HepG2 (cell line): ENCODE data around the gene THY1. TPM values are rescaled to one million over a fixed set of nuclear protein-coding genes. Genes with fewer than 3 reads are reported as not detected.
A peak's percentile ranks its signal among the peaks of the same experiment; 100 is the strongest.

ENCODE experiments used
- CTCF ChIP-seq: sonication (generic); formaldehyde crosslinking; IDR thresholded peaks from 2 replicates; pipeline ENCODE4 v1.5.0; 2020; ENCODE audit warnings: mild to moderate bottlenecking, missing genetic modification reagents, moderate library complexity
- DR1 ChIP-seq: sonication (generic); formaldehyde crosslinking; IDR thresholded peaks from 2 replicates; pipeline ENCODE4 v1.8.0; 2021; ENCODE audit warnings: mild to moderate bottlenecking, missing genetic modification reagents, inconsistent platforms
- FOXK1 ChIP-seq: sonication (generic); formaldehyde crosslinking; IDR thresholded peaks from 2 replicates; pipeline ENCODE4 v1.4.0; 2020; ENCODE audit warnings: low read depth, missing genetic modification reagents, borderline replicate concordance
- GFI1 ChIP-seq: sonication (generic); formaldehyde crosslinking; IDR thresholded peaks from 2 replicates; pipeline ENCODE4 v1.5.0; 2020; ENCODE audit warnings: missing genetic modification reagents, mild to moderate bottlenecking, borderline replicate concordance
- GZF1 ChIP-seq: sonication (generic); formaldehyde crosslinking; IDR thresholded peaks from 2 replicates; pipeline ENCODE4 v1.5.1; 2020; ENCODE audit warnings: mild to moderate bottlenecking, missing genetic modification reagents
- HOMEZ ChIP-seq: IDR thresholded peaks from 2 replicates; pipeline ENCODE4 v1.6.1; 2016; ENCODE audit warnings: low read depth
- IRF2 ChIP-seq: IDR thresholded peaks from 2 replicates; pipeline ENCODE4 v1.6.1; 2018; ENCODE audit warnings: missing genetic modification reagents, missing compliant biosample characterization
- KDM3A ChIP-seq: IDR thresholded peaks from 2 replicates; pipeline ENCODE4 v1.6.1; 2018; ENCODE audit warnings: low read depth, missing compliant biosample characterization
- KDM5A ChIP-seq: fragments of 200-600 bp; sonication (generic); IDR thresholded peaks from 2 replicates; pipeline ENCODE4 v1.7.0; 2018; ENCODE audit warnings: antibody characterized with exemption, mild to moderate bottlenecking, low read length, borderline replicate concordance
- MXD1 ChIP-seq: sonication (generic); formaldehyde crosslinking; IDR thresholded peaks from 2 replicates; pipeline ENCODE4 v1.4.0; 2020; ENCODE audit warnings: mild to moderate bottlenecking, missing genetic modification reagents
- MYC ChIP-seq: sonication (generic); formaldehyde crosslinking; IDR thresholded peaks from 2 replicates; pipeline ENCODE4 v1.9.0; 2021; ENCODE audit warnings: missing genetic modification reagents, borderline replicate concordance
- NFKB2 ChIP-seq: sonication (generic); formaldehyde crosslinking; IDR thresholded peaks from 2 replicates; pipeline ENCODE4 v1.4.0; 2020; ENCODE audit warnings: missing genetic modification reagents, borderline replicate concordance
- PATZ1 ChIP-seq: sonication (generic); formaldehyde crosslinking; IDR thresholded peaks from 2 replicates; pipeline ENCODE4 v1.4.0; 2020; ENCODE audit warnings: missing genetic modification reagents
- RBM22 ChIP-seq: fragments of 200-400 bp; formaldehyde crosslinking; optimal IDR thresholded peaks from 2 replicates; pipeline ENCODE3; 2017; ENCODE audit warnings: mild to moderate bottlenecking, low read length, moderate library complexity
- ZBTB21 ChIP-seq: sonication (generic); formaldehyde crosslinking; IDR thresholded peaks from 2 replicates; pipeline ENCODE4 v1.4.0; 2020; ENCODE audit warnings: missing genetic modification reagents
- ZBTB42 ChIP-seq: sonication (generic); formaldehyde crosslinking; IDR thresholded peaks from 2 replicates; pipeline ENCODE4 v1.5.0; 2020; ENCODE audit warnings: mild to moderate bottlenecking, missing genetic modification reagents
- ZNF383 ChIP-seq: sonication (generic); formaldehyde crosslinking; IDR thresholded peaks from 2 replicates; pipeline ENCODE4 v1.4.0; 2020; ENCODE audit warnings: missing genetic modification reagents, mild to moderate bottlenecking, borderline replicate concordance
- ZNF572 ChIP-seq: sonication (generic); formaldehyde crosslinking; IDR thresholded peaks from 2 replicates; pipeline ENCODE4 v1.5.1; 2020; ENCODE audit warnings: mild to moderate bottlenecking, missing genetic modification reagents
- ZNF652 ChIP-seq: IDR thresholded peaks from 2 replicates; pipeline ENCODE4 v1.6.1; 2016; ENCODE audit warnings: low read depth, borderline replicate concordance
- polyA plus RNA-seq, 8 experiments: library from polyadenylated mRNA; depleted of rRNA in 3 of 8; stranded (reverse) in 7 of 8; unstranded in 1 of 8; fragments of >200 nt; fragmentation: Illumina TruSeq in 4 of 8; extraction: Trizol in 4 of 8; gene quantifications; 2 replicates each; pipeline versions ENCODE4 v1.2.1 to v1.2.3, GENCODE V29; 2011 to 2016; ENCODE audit warnings: low read depth in 4 of 8, missing spikeins in 1 of 8, mixed read lengths in 1 of 8; ENCODE audit not compliant: insufficient read depth in 1 of 8
- total RNA-seq, 5 experiments: library from RNA; depleted of rRNA; stranded (reverse); fragments of >200 nt; fragmentation: Illumina TruSeq; extraction: Trizol; gene quantifications; 2 replicates each; pipeline ENCODE4 v1.2.3, GENCODE V29; 2016; ENCODE audit warnings: low read depth in 1 of 5

THY1 gene
- total and polyA plus RNA-seq, 2 of the 13 experiments (the other 11 are each of a cell fraction or from before 2014, with no cell fraction given): not detected

- TF ChIP-seq ZBTB21 (CRISPR knock-in tag): peak; percentile 93
- no peak for TF ChIP-seq KDM5A
- TF ChIP-seq ZNF383 (CRISPR knock-in tag): no peak
- TF ChIP-seq RBM22: no peak
- TF ChIP-seq ZNF572 (CRISPR knock-in tag): peak; percentile 85; the same call in 1 of the 2 replicates
- peak; percentile 84 for TF ChIP-seq HOMEZ (CRISPR knock-in tag)
- peak; percentile 76; the same call in 1 of the 2 replicates for TF ChIP-seq GFI1 (CRISPR knock-in tag)
- no peak for TF ChIP-seq ZBTB42 (CRISPR knock-in tag)
- peak; percentile 97 for TF ChIP-seq FOXK1 (CRISPR knock-in tag)
- peak; percentile 95 for TF ChIP-seq PATZ1 (CRISPR knock-in tag)
- peak; percentile 99 for TF ChIP-seq CTCF
- peak; percentile 66; the same call in 1 of the 2 replicates for TF ChIP-seq KDM3A (CRISPR knock-in tag)
- peak; percentile 99 for TF ChIP-seq MXD1
- TF ChIP-seq DR1 (CRISPR knock-in tag): peak; percentile 35
- TF ChIP-seq IRF2 (CRISPR knock-in tag): peak; percentile 85
- peak; percentile 70; the same call in 1 of the 2 replicates for TF ChIP-seq GZF1 (CRISPR knock-in tag)
- TF ChIP-seq ZNF652: peak; percentile 64; the same call in 1 of the 2 replicates
- TF ChIP-seq NFKB2: peak; percentile 47; the same call in 1 of the 2 replicates
- TF ChIP-seq MYC (CRISPR knock-in tag): peak; percentile 94
These were observed 41.6 kb downstream of the THY1 start, which contains the start of gene USP2 (continued) for GRCh38 chr11:119381181-119381988.
